ENCODE results near the gene LSR. TPM values are rescaled to one million over a fixed set of nuclear protein-coding genes. Genes with fewer than 3 reads are reported as not detected.
"Not testable (repeated sequence)": the region's sequence is repeated elsewhere in the genome, so short reads cannot be mapped to it uniquely, and the experiment has no call there.

The LSR gene
- total and polyA plus RNA-seq, 2 experiments from 2014 or later, result 40.1 to 91.9 TPM

DNA sequence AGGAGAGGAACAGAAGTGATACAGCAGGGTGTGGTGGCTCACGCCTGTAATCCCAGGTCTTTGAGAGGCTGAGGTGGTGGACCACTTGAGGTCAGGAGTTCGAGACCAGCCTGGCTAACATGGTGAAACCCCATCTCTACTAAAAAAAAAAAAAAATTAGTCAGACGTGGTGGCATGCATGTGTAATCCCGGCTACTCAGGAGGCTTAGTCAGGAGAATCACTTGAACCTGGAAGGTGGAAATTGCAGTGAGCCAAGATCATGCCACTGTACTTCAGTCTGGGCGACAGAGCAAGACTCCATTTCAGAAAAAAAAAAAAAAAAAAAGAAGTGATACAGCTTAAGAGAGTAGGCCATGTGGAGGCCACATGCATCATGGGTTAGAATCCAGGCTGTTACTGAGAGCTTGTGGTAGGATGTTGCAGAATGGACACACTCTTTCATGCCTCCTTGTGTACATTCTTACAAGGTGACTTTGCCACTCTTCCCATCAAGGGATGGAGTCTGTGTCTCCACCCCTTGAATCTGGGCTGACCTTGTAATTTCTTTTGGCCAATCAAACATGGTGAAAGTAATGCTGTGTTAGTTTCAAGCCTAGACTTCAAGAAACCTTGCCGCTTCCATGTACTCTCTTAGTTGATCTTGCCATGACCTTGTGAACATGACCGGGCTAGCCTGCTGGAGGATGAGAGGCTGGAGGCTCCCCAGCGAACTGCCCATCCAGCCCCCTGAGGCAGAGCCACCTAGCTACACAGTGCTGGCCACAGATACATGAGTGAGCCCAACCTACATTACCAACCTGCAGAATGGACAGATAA is 32.6 kb upstream of the LSR start:
- Histone ChIP-seq H3K27me3 (no peaks in the 10 kb centered on the region), H3K9me3 (ENCODE audit: low read depth) (no peaks in the 10 kb centered on the region), H3K4me3 (no peak overlapping the region), H3K4me1 (ENCODE audit: low read depth) (no peaks in the 10 kb centered on the region), H3K36me3 (no peaks in the 10 kb centered on the region), H3K27ac (no peak overlapping the region)
- no peak for DNase-seq (ENCODE audit: low read depth in 1 of 2, low spot score in 1 of 2)
- TF ChIP-seq, protein P1, sequence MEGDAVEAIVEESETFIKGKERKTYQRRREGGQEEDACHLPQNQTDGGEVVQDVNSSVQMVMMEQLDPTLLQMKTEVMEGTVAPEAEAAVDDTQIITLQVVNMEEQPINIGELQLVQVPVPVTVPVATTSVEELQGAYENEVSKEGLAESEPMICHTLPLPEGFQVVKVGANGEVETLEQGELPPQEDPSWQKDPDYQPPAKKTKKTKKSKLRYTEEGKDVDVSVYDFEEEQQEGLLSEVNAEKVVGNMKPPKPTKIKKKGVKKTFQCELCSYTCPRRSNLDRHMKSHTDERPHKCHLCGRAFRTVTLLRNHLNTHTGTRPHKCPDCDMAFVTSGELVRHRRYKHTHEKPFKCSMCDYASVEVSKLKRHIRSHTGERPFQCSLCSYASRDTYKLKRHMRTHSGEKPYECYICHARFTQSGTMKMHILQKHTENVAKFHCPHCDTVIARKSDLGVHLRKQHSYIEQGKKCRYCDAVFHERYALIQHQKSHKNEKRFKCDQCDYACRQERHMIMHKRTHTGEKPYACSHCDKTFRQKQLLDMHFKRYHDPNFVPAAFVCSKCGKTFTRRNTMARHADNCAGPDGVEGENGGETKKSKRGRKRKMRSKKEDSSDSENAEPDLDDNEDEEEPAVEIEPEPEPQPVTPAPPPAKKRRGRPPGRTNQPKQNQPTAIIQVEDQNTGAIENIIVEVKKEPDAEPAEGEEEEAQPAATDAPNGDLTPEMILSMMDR (IDR thresholded peaks at IDR 0.05; ENCODE audit: low read depth, low read length), result no peak

DNA sequence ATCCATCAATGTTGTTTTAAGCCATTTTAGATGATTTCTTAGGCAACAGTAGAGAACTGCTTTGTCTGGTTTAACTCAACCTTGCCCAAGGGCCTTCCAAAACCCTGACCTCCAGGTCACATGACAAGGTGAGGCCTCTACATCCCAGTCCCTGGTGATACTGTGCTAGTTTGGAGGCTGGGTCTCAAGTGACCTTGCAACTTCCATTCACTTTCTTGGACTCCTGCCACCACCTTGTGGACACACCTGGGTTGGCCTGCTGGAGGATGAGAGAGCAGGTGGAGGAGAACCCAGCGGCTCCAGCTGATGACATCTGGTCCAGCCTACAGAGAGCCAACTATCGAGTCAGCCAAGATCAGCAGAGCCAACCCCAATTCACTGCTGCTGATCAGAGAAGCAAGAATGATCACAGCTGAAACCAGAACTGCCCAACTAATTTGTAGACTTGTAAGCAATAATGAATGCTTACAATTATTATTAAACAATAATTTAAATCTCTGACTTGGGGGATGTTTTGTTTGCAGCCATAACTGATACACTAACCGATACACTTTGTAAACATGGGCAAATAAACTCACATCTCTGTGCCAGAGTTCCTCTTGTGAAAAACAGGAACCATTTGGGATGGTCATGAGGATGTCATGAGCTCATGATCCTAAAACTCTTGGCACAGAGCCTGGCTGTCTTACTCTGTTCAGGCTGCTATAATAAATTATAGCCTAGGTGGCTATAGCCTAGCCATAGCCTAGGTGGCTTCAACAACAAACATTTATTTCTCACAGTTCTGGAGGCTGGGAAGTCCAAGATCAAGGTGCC is 31.8 kb upstream of the LSR start:
- DNase-seq (ENCODE audit: low read depth in 1 of 2, low spot score in 1 of 2), result no peak
- TF ChIP-seq, protein P1 (IDR thresholded peaks at IDR 0.05; ENCODE audit: low read depth, low read length), result no peak
- no peaks in the 10 kb centered on the region for H3K9me3 ChIP-seq (ENCODE audit: low read depth)
- no peaks in the 10 kb centered on the region for H3K36me3 ChIP-seq
- no peak overlapping the region for H3K27ac ChIP-seq
- no peaks in the 10 kb centered on the region for H3K4me1 ChIP-seq (ENCODE audit: low read depth)
- no peak overlapping the region for H3K4me3 ChIP-seq
- H3K27me3 ChIP-seq, result no peaks in the 10 kb centered on the region

DNA sequence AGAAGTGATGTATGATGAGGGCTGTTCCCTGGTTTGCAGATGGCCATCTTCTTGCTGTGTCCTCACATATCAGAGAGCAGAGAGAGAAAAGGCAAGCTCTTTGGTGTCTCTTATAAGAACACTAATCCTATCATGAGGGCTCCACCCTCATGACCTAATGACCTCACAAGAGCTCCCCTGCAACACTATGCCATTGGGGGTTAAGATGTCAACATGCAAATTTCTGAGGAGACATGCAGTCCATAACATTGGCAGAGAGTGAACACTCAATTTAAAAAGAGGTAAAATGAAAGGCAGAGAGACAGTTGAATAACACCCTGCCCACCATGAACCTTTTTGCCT is 31.2 kb upstream of the LSR start:
- H3K27me3 ChIP-seq, result no peaks in the 10 kb centered on the region
- H3K4me1 ChIP-seq (ENCODE audit: low read depth), result no peaks in the 10 kb centered on the region
- H3K27ac ChIP-seq, result no peak overlapping the region
- TF ChIP-seq, protein P1 (IDR thresholded peaks at IDR 0.05; ENCODE audit: low read depth, low read length), result no peak
- H3K9me3 ChIP-seq (ENCODE audit: low read depth), result no peaks in the 10 kb centered on the region
- H3K4me3 ChIP-seq, result no peak overlapping the region
- H3K36me3 ChIP-seq, result no peaks in the 10 kb centered on the region
- no peak for DNase-seq (ENCODE audit: low read depth in 1 of 2, low spot score in 1 of 2)

DNA sequence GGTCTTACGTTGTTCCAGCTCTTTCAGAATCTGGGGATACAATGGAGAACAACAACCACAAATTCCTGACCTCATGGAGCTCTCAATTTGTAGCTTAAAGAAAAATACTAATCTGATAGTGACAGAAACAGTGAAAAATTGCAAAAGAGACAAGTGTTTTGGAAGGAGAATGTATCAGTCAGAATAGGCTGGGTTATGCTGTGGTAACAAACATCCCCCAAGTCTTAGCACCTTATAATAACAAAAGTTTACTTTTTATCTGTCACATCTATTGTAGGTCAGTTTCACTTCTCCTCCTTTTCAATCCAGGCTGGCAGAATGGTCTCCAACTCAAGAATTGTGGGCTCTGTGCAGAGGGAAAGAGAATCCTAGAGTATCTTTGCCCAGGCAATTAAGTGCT is 29.8 kb upstream of the LSR start:
- no peaks in the 10 kb centered on the region for H3K9me3 ChIP-seq (ENCODE audit: low read depth)
- H3K27me3 ChIP-seq, result no peaks in the 10 kb centered on the region
- no peak for DNase-seq (ENCODE audit: low read depth in 1 of 2, low spot score in 1 of 2)
- no peaks in the 10 kb centered on the region for H3K36me3 ChIP-seq
- no peak overlapping the region for H3K4me3 ChIP-seq
- TF ChIP-seq, protein P1 (IDR thresholded peaks at IDR 0.05; ENCODE audit: low read depth, low read length), result no peak
- H3K27ac ChIP-seq, result no peak overlapping the region
- H3K4me1 ChIP-seq (ENCODE audit: low read depth), result no peaks in the 10 kb centered on the region

DNA sequence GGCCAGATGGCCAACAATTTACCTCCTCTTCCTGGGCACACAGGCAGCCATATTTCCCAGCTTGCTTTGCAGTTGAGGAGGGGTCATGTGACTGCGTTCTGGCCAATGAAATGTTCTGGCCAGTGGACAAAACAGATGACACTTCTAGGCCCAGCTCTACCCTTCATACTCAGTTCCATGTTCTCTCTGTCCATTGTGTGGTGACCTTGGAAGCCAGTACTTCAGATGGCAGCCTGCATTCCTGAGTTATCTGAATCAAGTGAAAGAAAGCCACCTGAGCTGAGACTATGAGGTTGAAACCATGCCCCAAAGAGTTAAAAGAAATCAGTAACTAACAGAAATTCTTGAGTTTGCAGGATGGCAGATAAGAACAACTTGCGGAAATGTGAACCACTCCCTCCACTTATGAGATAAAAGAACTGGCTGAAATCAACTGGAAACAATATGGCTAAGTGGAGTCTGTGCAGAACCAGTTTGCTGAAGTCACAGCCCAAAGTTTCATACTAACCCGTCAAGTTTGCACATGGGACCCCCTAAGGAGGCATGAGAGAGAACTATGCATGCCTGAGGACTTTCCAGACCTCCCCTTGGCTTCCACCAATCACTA is 28.4 kb upstream of the LSR start:
- H3K9me3 ChIP-seq (ENCODE audit: low read depth), result no peaks in the 10 kb centered on the region
- H3K27me3 ChIP-seq, result no peaks in the 10 kb centered on the region
- peak overlapping the region; percentile 43 for H3K27ac ChIP-seq
- DNase-seq (ENCODE audit: low read depth in 1 of 2, low spot score in 1 of 2), result peak; percentile 9 to 53
- no peak overlapping the region for H3K4me3 ChIP-seq
- H3K4me1 ChIP-seq (ENCODE audit: low read depth), result no peaks in the 10 kb centered on the region
- H3K36me3 ChIP-seq, result no peaks in the 10 kb centered on the region
- TF ChIP-seq, protein P1 (IDR thresholded peaks at IDR 0.05; ENCODE audit: low read depth, low read length), result no peak

DNA sequence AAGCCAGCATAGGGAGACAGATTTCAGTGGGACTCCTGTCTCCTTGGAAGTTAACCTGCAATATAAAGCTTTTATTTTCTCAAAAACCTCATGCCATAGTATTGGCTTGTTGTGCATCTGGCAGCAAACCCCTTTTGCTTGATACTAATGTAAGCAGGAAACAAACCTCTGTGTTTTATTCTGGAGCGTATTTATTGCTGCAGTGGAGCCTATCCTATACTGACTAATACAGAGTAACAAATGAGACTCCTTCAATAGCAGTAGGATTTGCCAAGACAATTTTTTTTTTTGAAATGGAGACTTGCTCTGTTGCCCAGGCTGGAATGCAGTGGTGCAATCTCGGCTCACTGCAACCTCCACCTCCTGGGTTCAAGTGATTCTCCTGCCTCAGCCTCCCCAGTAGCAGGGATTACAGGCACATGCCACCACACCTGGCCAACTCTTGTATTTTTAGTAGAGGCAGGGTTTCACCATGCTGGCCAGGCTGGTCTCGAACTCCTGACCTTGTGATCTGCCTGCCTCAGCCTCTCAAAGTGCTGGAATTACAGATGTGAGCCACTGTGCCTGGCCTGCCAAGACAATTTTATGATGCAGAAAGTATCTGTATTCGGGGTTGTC is 27.7 kb upstream of the LSR start:
- H3K9me3 ChIP-seq (ENCODE audit: low read depth); H3K4me3 ChIP-seq; DNase-seq (ENCODE audit: low read depth in 1 of 2, low spot score in 1 of 2); H3K27me3 ChIP-seq; H3K4me1 ChIP-seq (ENCODE audit: low read depth); H3K36me3 ChIP-seq: not testable (repeated sequence)
- peak overlapping the region; percentile 43 for H3K27ac ChIP-seq

Data from cardiac muscle cell (in vitro differentiated cells and primary cell).